ENCODE results near the gene RAB11FIP3. TPM values are rescaled to one million over a fixed set of nuclear protein-coding genes. Genes with fewer than 3 reads are reported as not detected.
"Not testable (repeated sequence)": the region's sequence is repeated elsewhere in the genome, so short reads cannot be mapped to it uniquely, and the experiment has no call there.

The RAB11FIP3 gene
- total and polyA plus RNA-seq, 10 of the 15 experiments (the other 5 are each of a cell fraction or from before 2014, with no cell fraction given) = 1.2 to 27.3 (median 7.7) TPM

GRCh38 chr16:507527-507926 lies 82.1 kb downstream of the RAB11FIP3 start:
- H3K4me2 ChIP-seq (ENCODE audit: control insufficient read depth, insufficient read depth); SMC1A ChIA-PET (ENCODE audit: uncharacterized antibody, unreplicated experiment); H3K36me3 ChIP-seq (ENCODE audit: control insufficient read depth in 2 of 2, insufficient read depth in 2 of 2, low read length in 1 of 2); H3K9ac ChIP-seq (ENCODE audit: control insufficient read depth, insufficient read depth, low read length); ATAC-seq; in situ Hi-C loops (cut with MboI); CTCF ChIA-PET; H3K79me2 ChIP-seq (ENCODE audit: control insufficient read depth, insufficient read depth, low read length); POLR2A ChIA-PET; intact Hi-C loops (cut with micrococcal nuclease; ENCODE audit: unreplicated experiment); FAIRE-seq; BruUV-seq (replicated peaks); H3K9me3 ChIP-seq (replicated peaks; ENCODE audit: control insufficient read depth, insufficient read depth, low read length); H4K20me1 ChIP-seq (ENCODE audit: control insufficient read depth, insufficient read depth); DNase-seq (ENCODE audit: low read depth, low spot score); H3K27ac ChIP-seq (ENCODE audit: control insufficient read depth, insufficient read depth); H2AFZ ChIP-seq (ENCODE audit: control insufficient read depth, low read depth, low read length); H3K27me3 ChIP-seq (replicated peaks in 1 of 2; ENCODE audit: control insufficient read depth in 2 of 2, insufficient read depth in 2 of 2, low read length in 1 of 2); H3K4me1 ChIP-seq (ENCODE audit: control insufficient read depth, insufficient read depth, low read length); H3K4me3 ChIP-seq; RAD21 ChIA-PET (ENCODE audit: unreplicated experiment): not testable (repeated sequence)
- 97% methylated on average over 14 of the region's 14 CpGs for WGBS (ENCODE audit: insufficient coverage, insufficient replicate concordance, low lambda C conversion rate, missing lambda C conversion rate)

- 74% methylated on average over 6 of the region's 6 CpGs for WGBS (ENCODE audit: insufficient coverage, insufficient replicate concordance, low lambda C conversion rate, missing lambda C conversion rate)
- intact Hi-C loops (cut with micrococcal nuclease; ENCODE audit: unreplicated experiment) = no loop called here
- in situ Hi-C loops (cut with MboI) = no loop called here
- Histone ChIP-seq H3K9me3 (replicated peaks; ENCODE audit: control insufficient read depth, insufficient read depth, low read length) (no peaks in the 10 kb centered on the region), H3K36me3 (ENCODE audit: control insufficient read depth in 2 of 2, insufficient read depth in 2 of 2, low read length in 1 of 2) (no peaks in the 10 kb centered on the region), H3K9ac (ENCODE audit: control insufficient read depth, insufficient read depth, low read length) (no peak overlapping the region), H3K4me1 (ENCODE audit: control insufficient read depth, insufficient read depth, low read length) (no peaks in the 10 kb centered on the region), H3K27ac (ENCODE audit: control insufficient read depth, insufficient read depth) (no peak overlapping the region), H2AFZ (ENCODE audit: control insufficient read depth, low read depth, low read length) (no peak overlapping the region), H3K4me3 (no peak overlapping the region), H3K4me2 (ENCODE audit: control insufficient read depth, insufficient read depth) (no peak overlapping the region), H3K79me2 (ENCODE audit: control insufficient read depth, insufficient read depth, low read length) (no peaks in the 10 kb centered on the region), H3K27me3 (replicated peaks in 1 of 2; ENCODE audit: control insufficient read depth in 2 of 2, insufficient read depth in 2 of 2, low read length in 1 of 2) (no peaks in the 10 kb centered on the region), H4K20me1 (ENCODE audit: control insufficient read depth, insufficient read depth) (no peaks in the 10 kb centered on the region)
- ChIA-PET POLR2A (no interaction called here), SMC1A (ENCODE audit: uncharacterized antibody, unreplicated experiment) (no interaction called here), CTCF (no interaction called here), RAD21 (ENCODE audit: unreplicated experiment) (no interaction called here)
- BruUV-seq (replicated peaks) = no TSS peak
- no peak for ATAC-seq
- no peak for FAIRE-seq
- DNase-seq (ENCODE audit: low read depth, low spot score) = no peak
- no peak for TF ChIP-seq CTCF (IDR thresholded peaks at IDR 0.05 in 2 of 3, conservative IDR thresholded peaks at IDR 0.05 in 1 of 3; ENCODE audit: control insufficient read depth in 2 of 3, extremely low read depth in 1 of 3, insufficient read depth in 1 of 3, low read depth in 3 of 3, low read length in 3 of 3)
- TF ChIP-seq SIX5 (IDR thresholded peaks at IDR 0.05; ENCODE audit: low read depth, low read length, severe bottlenecking) = no peak
Observed at GRCh38 chr16:507996-508395, 82.5 kb downstream of the RAB11FIP3 start.
